Common myeloid progenitor, CD34-positive (primary cell): ENCODE data around the gene FXN.
"Not testable (repeated sequence)": the region's sequence is repeated elsewhere in the genome, so short reads cannot be mapped to it uniquely, and the experiment has no call there.

Source experiments
- CTCF ChIA-PET: fragments of 350-600 bp; sonication (Branson Sonifier 250); formaldehyde crosslinking; loops from one replicate; lab custom pipeline; 2021; ENCODE audit warnings: antibody characterized with exemption; lab: Charles Lee
- POLR2A ChIA-PET: fragments of 350-600 bp; sonication (Branson Sonifier 250); formaldehyde crosslinking; loops from one replicate; lab custom pipeline; 2021; ENCODE audit warnings: antibody characterized with exemption; lab: Charles Lee
- DNase-seq, 3 donors: peaks; one replicate each; pipeline versions ENCODE4 v3.0.0 to v3.0.0-alpha.2; 2013
- H3K27ac ChIP-seq, 2 experiments: 1 replicate in 1 of 2; 2 replicates in 1 of 2; pipeline ENCODE4 v1.7.0; 2013; ENCODE audit warnings: inconsistent platforms in 2 of 2, low read length in 2 of 2, mild to moderate bottlenecking in 2 of 2, low read depth in 1 of 2, moderate library complexity in 1 of 2; ENCODE audit not compliant: severe bottlenecking in 2 of 2, insufficient read depth in 1 of 2, poor library complexity in 1 of 2
- H3K27me3 ChIP-seq, 5 experiments: replicated peaks in 2 of 5; 1 replicate in 3 of 5; 2 replicates in 2 of 5; pipeline versions ENCODE4 v1.6.1 to v1.7.0; 2013; ENCODE audit warnings: low read length in 4 of 5, mild to moderate bottlenecking in 2 of 5, moderate library complexity in 2 of 5, inconsistent platforms in 1 of 5; ENCODE audit not compliant: insufficient read depth in 5 of 5, control insufficient read depth in 4 of 5
- H3K36me3 ChIP-seq, 4 experiments: 1 replicate in 2 of 4; 2 replicates in 2 of 4; pipeline versions ENCODE4 v1.6.1 to v1.7.0; 2013; ENCODE audit warnings: low read length in 3 of 4, control low read depth in 1 of 4, mild to moderate bottlenecking in 1 of 4; ENCODE audit not compliant: control insufficient read depth in 4 of 4, insufficient read depth in 4 of 4
- H3K4me1 ChIP-seq, 4 experiments: 1 replicate in 3 of 4; 2 replicates in 1 of 4; pipeline versions ENCODE4 v1.6.1 to v1.7.1; 2013; ENCODE audit warnings: low read length in 3 of 4, mild to moderate bottlenecking in 3 of 4, control low read depth in 1 of 4, inconsistent platforms in 1 of 4, moderate library complexity in 1 of 4; ENCODE audit not compliant: control insufficient read depth in 4 of 4, insufficient read depth in 4 of 4; ENCODE audit errors: control extremely low read depth in 1 of 4
- H3K4me3 ChIP-seq, 7 experiments: 1 replicate in 4 of 7; 2 replicates in 3 of 7; pipeline versions ENCODE4 v1.5.1 to v1.7.0; 2013; ENCODE audit warnings: mild to moderate bottlenecking in 7 of 7, low read length in 6 of 7, moderate library complexity in 6 of 7, inconsistent platforms in 2 of 7, low read depth in 2 of 7, control low read depth in 1 of 7; ENCODE audit not compliant: insufficient read depth in 4 of 7, control insufficient read depth in 1 of 7; ENCODE audit errors: extremely low read depth in 1 of 7
- H3K9me3 ChIP-seq, 5 experiments: 1 replicate in 4 of 5; 2 replicates in 1 of 5; pipeline versions ENCODE4 v1.6.1 to v1.7.1; 2013; ENCODE audit warnings: low read length in 4 of 5, mild to moderate bottlenecking in 2 of 5, inconsistent platforms in 1 of 5, low read depth in 1 of 5, moderate library complexity in 1 of 5; ENCODE audit not compliant: control insufficient read depth in 4 of 5, insufficient read depth in 2 of 5; ENCODE audit errors: control extremely low read depth in 1 of 5
- WGBS: methylation state at CpG from one replicate; pipeline ENCODE4 v1.1.5; 2013; ENCODE audit not compliant: insufficient coverage; 5-methylcytosine and 5-hydroxymethylcytosine counted together

Gene FXN

GRCh38 chr9:69089491-69089890, 53.9 kb downstream of the FXN start:
- H3K27ac ChIP-seq, result no peak overlapping the region
- no peaks in the 10 kb centered on the region for H3K9me3 ChIP-seq
- H3K27me3 ChIP-seq, result no peaks in the 10 kb centered on the region
- POLR2A ChIA-PET, result no interaction called here
- H3K4me3 ChIP-seq, result no peak overlapping the region
- DNase-seq, result no peak
- H3K4me1 ChIP-seq, result no peaks in the 10 kb centered on the region
- 100% methylated on average over 3 of the region's 9 CpGs for WGBS
- no peaks in the 10 kb centered on the region for H3K36me3 ChIP-seq
- CTCF ChIA-PET, result no interaction called here

DNA sequence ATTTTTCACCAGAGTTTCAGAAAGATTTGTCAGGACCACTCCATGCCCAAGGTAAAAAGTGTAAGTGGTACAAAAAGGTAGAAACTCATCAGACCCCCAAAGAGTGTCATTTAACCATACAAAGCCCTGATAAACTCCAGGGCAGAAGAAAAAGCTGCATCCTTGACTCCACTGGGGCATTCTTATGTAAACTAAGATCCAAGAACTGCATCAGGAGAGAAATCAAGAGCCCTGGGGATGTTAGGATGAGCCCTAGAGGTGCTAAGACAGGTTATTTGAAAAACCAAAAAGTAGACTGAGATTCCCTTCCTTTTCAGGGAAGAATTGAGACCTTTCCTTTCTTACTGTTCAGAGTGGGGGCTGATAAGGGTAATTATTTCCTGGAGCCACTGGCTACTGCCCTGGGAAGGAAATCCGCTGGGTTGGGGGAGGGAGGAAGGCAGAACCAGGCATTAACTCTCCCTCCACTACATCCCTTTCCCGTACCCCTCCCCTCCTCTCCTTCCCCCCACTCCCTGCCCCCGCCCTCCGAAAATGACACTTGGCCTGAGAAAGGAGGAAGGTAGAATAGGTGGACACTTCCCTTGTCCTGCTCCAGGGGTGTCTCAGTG, 54.7 kb downstream of the FXN start:
- POLR2A ChIA-PET, result no interaction called here

DNA sequence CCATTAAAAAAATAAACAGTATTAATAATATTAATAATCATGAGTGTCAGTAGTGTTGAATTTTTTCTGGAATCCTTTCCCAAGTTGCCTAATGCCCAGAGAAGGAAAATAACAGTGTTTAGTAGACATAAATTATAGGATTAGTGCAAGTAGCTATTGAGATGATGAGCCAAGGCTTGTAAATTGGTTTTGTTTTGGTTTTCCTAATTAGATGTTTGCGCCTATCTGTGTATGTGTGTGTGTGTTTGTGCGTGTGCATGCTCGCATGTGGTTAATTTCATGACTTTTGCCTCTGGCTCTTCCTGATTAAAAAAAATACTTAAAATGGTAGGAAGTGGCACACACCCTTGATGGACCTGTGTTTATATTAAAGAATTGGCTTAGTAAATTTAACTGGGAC, 55.4 kb downstream of the FXN start:
- no peaks in the 10 kb centered on the region for H3K9me3 ChIP-seq
- ChIA-PET POLR2A (no interaction called here), CTCF (no interaction called here)
- no peaks in the 10 kb centered on the region for H3K36me3 ChIP-seq
- H3K4me1 ChIP-seq, result no peaks in the 10 kb centered on the region
- no peaks in the 10 kb centered on the region for H3K27me3 ChIP-seq
- H3K27ac ChIP-seq, result no peak overlapping the region
- no peak overlapping the region for H3K4me3 ChIP-seq
- no peak for DNase-seq
- WGBS, result 100% methylated on average over 1 of the region's 3 CpGs

More for the DNA sequence above, 54.7 kb downstream of the FXN start:
- Histone ChIP-seq H3K9me3 (no peaks in the 10 kb centered on the region), H3K4me1 (no peaks in the 10 kb centered on the region), H3K36me3 (no peaks in the 10 kb centered on the region), H3K27me3 (no peaks in the 10 kb centered on the region), H3K4me3 (no peak overlapping the region), H3K27ac (no peak overlapping the region)
- no peak for DNase-seq
- WGBS, result no CpG with 5 or more reads among the region's 4 CpGs
- CTCF ChIA-PET, result no interaction called here

DNA sequence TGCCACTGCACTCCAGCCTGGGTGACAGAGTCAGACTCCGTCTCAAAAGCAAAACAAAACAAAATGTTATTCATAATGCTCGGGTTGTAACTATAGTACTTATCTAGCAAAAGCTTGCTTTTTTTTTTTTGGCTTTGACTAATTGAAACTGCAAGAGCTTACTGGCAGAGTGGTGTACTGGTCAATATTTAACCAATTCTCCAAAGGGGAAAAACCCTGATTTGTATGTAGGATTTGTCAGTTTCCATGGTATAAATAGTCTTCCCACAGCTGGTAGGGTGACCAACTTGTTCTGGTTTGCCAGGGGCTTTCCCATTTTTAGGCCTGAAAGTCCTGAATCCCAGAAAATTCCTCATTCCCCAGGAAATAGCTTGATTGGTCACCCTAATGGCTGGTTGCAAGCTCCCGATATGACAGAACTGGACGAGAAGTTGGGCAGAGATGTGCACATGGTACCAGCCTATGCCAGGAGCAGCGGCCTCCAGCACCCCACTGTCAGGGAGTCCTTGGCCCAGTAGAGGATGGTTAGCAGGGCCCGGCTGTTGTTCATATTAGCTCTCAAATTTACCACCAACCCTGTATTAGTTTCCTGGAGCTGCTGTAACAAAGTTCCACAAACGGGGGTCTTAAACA, 58.0 kb downstream of the FXN start:
- H3K27ac ChIP-seq, result no peak overlapping the region
- WGBS, result 94% methylated on average over 5 of the region's 7 CpGs
- no peaks in the 10 kb centered on the region for H3K9me3 ChIP-seq
- H3K4me3 ChIP-seq, result no peak overlapping the region
- CTCF ChIA-PET, result interaction anchor here (0.9 kb wide), 1 partner anchor 10 kb away, joined by 5 read pairs; no protein-coding TSS in a partner anchor
- POLR2A ChIA-PET, result no interaction called here
- no peaks in the 10 kb centered on the region for H3K4me1 ChIP-seq
- no peaks in the 10 kb centered on the region for H3K27me3 ChIP-seq
- DNase-seq, result no peak
- H3K36me3 ChIP-seq, result no peaks in the 10 kb centered on the region

DNA sequence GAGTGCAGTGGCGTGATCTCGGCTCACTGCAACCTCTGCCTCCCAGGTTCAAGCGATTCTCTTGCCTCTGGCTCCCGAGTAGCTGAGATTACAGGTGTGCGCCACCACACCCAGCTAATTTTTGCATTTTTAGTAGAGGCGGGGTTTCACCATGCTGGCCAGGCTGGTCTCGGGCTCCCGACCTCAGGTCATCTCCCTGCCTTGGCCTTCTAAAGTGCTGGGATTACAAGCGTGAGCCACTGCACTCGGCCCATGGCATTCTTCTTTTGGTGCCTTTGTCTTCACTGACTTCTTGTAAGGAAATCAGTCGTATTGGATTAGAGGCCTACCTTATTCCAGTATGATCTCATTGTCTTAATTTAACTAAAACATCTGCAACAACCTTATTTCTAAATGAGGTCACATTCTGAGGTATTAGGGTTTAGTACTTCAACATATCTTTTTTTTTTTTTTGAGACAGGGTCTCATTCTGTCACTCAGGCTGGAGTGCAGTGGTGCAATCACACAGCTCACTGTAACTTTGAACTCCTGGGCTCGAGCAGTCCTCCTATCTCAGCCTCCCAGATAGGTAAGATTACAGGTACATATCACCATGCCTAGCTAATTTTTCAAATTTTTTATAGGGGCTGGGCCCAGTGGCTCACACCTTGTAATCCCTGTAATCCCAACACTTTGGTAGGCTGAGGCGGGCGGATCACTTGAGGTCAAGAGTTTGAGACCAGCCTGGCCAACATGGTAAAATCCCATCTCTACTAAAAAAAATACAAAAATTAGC, 59.0 kb downstream of the FXN start:
- H3K36me3 ChIP-seq, POLR2A ChIA-PET, H3K27me3 ChIP-seq, H3K4me1 ChIP-seq, CTCF ChIA-PET, H3K9me3 ChIP-seq, H3K27ac ChIP-seq, DNase-seq, H3K4me3 ChIP-seq: not testable (repeated sequence)
- 98% methylated on average over 12 of the region's 14 CpGs for WGBS

GRCh38 chr9:69097064-69097463, 61.5 kb downstream of the FXN start:
- peaks cover 0 to 8% (median 0%) of the 10 kb centered on the region in 4 experiments for H3K36me3 ChIP-seq
- WGBS, result 100% methylated on average over 1 of the region's 4 CpGs
- no peaks in the 10 kb centered on the region for H3K4me1 ChIP-seq
- CTCF ChIA-PET, result interaction anchor here (1.0 to 1.8 kb wide), 2 partner anchors 10 to 97 kb away, joined by 4 to 5 read pairs; no protein-coding TSS in a partner anchor
- no peak overlapping the region for H3K4me3 ChIP-seq
- POLR2A ChIA-PET, result no interaction called here
- H3K27ac ChIP-seq, result no peak overlapping the region
- DNase-seq, result no peak
- no peaks in the 10 kb centered on the region for H3K27me3 ChIP-seq
- H3K9me3 ChIP-seq, result no peaks in the 10 kb centered on the region
